ENCODE data around the gene NRTN. TPM values are rescaled to one million over a fixed set of nuclear protein-coding genes. Genes with fewer than 3 reads are reported as not detected.
"Not testable (repeated sequence)": the region's sequence is repeated elsewhere in the genome, so short reads cannot be mapped to it uniquely, and the experiment has no call there.

The NRTN gene
- total and polyA plus RNA-seq, 2 donors (not counting 1 experiment from before 2014, with no cell fraction given), result 0.27 TPM; not detected in 1

DNA sequence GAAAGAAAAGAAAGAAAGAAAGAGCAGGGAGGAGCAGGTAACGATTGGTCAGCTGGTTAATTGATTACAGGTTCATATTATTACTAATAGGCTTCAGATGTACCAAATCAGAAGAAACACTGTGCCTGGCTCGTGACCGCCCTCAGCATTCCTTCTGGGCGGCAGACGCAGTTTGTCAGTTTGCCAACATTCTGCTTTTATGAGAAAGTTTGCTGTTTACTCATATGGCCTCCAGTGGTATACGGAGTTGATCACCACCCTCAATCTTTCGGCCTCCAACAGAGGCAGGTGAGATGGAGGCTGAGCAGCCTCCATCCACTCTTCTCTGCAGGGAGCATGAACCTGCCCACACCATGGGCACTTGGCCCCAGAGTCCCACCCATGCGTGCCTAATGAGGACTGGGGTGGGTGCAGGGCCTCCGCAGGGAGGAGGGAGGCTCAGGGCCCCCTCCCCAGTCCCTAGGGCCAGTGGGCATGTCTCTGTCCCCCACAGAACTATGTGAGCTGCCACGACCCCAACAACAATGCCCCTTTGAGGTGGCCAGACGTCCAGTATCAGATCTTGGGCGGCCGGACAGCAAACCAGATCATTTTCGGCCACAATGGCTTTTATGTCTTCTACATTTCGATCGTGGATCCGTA lies 29.1 kb upstream of the NRTN start:
- CTCF ChIA-PET, result no interaction called here
- WGBS (ENCODE audit: insufficient coverage), result 82% methylated on average over 14 of the region's 17 CpGs
- no peak overlapping the region for H3K4me3 ChIP-seq (ENCODE audit: control extremely low read depth in 1 of 5, extremely low read depth in 1 of 5, insufficient read depth in 1 of 5, low read depth in 2 of 5, low read length in 4 of 5)
- peaks cover 0 to 2% (median 0%) of the 10 kb centered on the region in 4 experiments for H3K27me3 ChIP-seq (replicated peaks in 1 of 4; ENCODE audit: control extremely low read depth in 1 of 4, control insufficient read depth in 3 of 4, insufficient read depth in 4 of 4, low read length in 3 of 4)
- Mint-ChIP-seq H3K27me3 (no peaks in the 10 kb centered on the region), H3K9me3 (ENCODE audit: insufficient read depth) (no peaks in the 10 kb centered on the region), H3K4me1 (no peaks in the 10 kb centered on the region), H3K27ac (no peak overlapping the region), H3K4me3 (no peak overlapping the region)
- TF ChIP-seq, protein P1, sequence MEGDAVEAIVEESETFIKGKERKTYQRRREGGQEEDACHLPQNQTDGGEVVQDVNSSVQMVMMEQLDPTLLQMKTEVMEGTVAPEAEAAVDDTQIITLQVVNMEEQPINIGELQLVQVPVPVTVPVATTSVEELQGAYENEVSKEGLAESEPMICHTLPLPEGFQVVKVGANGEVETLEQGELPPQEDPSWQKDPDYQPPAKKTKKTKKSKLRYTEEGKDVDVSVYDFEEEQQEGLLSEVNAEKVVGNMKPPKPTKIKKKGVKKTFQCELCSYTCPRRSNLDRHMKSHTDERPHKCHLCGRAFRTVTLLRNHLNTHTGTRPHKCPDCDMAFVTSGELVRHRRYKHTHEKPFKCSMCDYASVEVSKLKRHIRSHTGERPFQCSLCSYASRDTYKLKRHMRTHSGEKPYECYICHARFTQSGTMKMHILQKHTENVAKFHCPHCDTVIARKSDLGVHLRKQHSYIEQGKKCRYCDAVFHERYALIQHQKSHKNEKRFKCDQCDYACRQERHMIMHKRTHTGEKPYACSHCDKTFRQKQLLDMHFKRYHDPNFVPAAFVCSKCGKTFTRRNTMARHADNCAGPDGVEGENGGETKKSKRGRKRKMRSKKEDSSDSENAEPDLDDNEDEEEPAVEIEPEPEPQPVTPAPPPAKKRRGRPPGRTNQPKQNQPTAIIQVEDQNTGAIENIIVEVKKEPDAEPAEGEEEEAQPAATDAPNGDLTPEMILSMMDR (IDR thresholded peaks at IDR 0.05), result no peak
- no peak for TF ChIP-seq EZH2 (IDR thresholded peaks at IDR 0.05; ENCODE audit: borderline replicate concordance, insufficient read depth, low read depth, low read length, poor library complexity, severe bottlenecking)
- POLR2A ChIA-PET, result no interaction called here
- no peaks in the 10 kb centered on the region for H3K79me2 ChIP-seq (ENCODE audit: control insufficient read depth, insufficient read depth, low read length)
- no peak overlapping the region for H3K27ac ChIP-seq (ENCODE audit: low read length in 2 of 2)
- H4K20me1 ChIP-seq (ENCODE audit: control insufficient read depth, insufficient read depth, low read length, poor library complexity, severe bottlenecking), result no peaks in the 10 kb centered on the region
- H3K4me1 ChIP-seq (ENCODE audit: control insufficient read depth in 2 of 2, insufficient read depth in 2 of 2, low read length in 2 of 2), result no peaks in the 10 kb centered on the region
- ATAC-seq (ENCODE audit: low read depth), result no peak
- intact Hi-C loops (cut with micrococcal nuclease), result no loop called here
- DNase-seq, result no peak
- no peak overlapping the region for H3K9ac ChIP-seq (ENCODE audit: low read length)
- no peak overlapping the region for H2AFZ ChIP-seq (ENCODE audit: insufficient read depth, low read depth, low read length, poor library complexity, severe bottlenecking)
- no peaks in the 10 kb centered on the region for H3K36me3 ChIP-seq (replicated peaks in 1 of 2; ENCODE audit: control extremely low read depth in 1 of 2, control insufficient read depth in 1 of 2, extremely low read depth in 1 of 2, insufficient read depth in 2 of 2, low read length in 1 of 2)
- H3K9me3 ChIP-seq (ENCODE audit: control extremely low read depth in 1 of 3, control insufficient read depth in 2 of 3, insufficient read depth in 1 of 3, low read length in 2 of 3), result peaks cover 0 to 4% (median 0%) of the 10 kb centered on the region in 3 donors
- no peak overlapping the region for H3K4me2 ChIP-seq (replicated peaks; ENCODE audit: low read depth, low read length, poor library complexity, severe bottlenecking)

GRCh38 chr19:5778402-5778801 lies 26.5 kb upstream of the NRTN start:
- WGBS (ENCODE audit: insufficient coverage), result 92% methylated on average over 14 of the region's 17 CpGs
- Histone ChIP-seq H3K4me3 (ENCODE audit: control extremely low read depth in 1 of 5, extremely low read depth in 1 of 5, insufficient read depth in 1 of 5, low read depth in 2 of 5, low read length in 4 of 5) (no peak overlapping the region), H3K36me3 (replicated peaks in 1 of 2; ENCODE audit: control extremely low read depth in 1 of 2, control insufficient read depth in 1 of 2, extremely low read depth in 1 of 2, insufficient read depth in 2 of 2, low read length in 1 of 2) (no peaks in the 10 kb centered on the region), H4K20me1 (ENCODE audit: control insufficient read depth, insufficient read depth, low read length, poor library complexity, severe bottlenecking) (no peaks in the 10 kb centered on the region), H3K79me2 (ENCODE audit: control insufficient read depth, insufficient read depth, low read length) (no peaks in the 10 kb centered on the region), H2AFZ (ENCODE audit: insufficient read depth, low read depth, low read length, poor library complexity, severe bottlenecking) (no peak overlapping the region), H3K27me3 (replicated peaks in 1 of 4; ENCODE audit: control extremely low read depth in 1 of 4, control insufficient read depth in 3 of 4, insufficient read depth in 4 of 4, low read length in 3 of 4) (peaks cover 0 to 2% (median 0%) of the 10 kb centered on the region in 4 experiments), H3K9ac (ENCODE audit: low read length) (no peak overlapping the region), H3K4me2 (replicated peaks; ENCODE audit: low read depth, low read length, poor library complexity, severe bottlenecking) (no peak overlapping the region), H3K27ac (ENCODE audit: low read length in 2 of 2) (no peak overlapping the region), H3K9me3 (ENCODE audit: control extremely low read depth in 1 of 3, control insufficient read depth in 2 of 3, insufficient read depth in 1 of 3, low read length in 2 of 3) (no peaks in the 10 kb centered on the region), H3K4me1 (ENCODE audit: control insufficient read depth in 2 of 2, insufficient read depth in 2 of 2, low read length in 2 of 2) (no peaks in the 10 kb centered on the region)
- ATAC-seq (ENCODE audit: low read depth), result no peak
- Mint-ChIP-seq H3K27ac (no peak overlapping the region), H3K9me3 (ENCODE audit: insufficient read depth) (no peaks in the 10 kb centered on the region), H3K27me3 (no peaks in the 10 kb centered on the region), H3K4me3 (no peak overlapping the region), H3K4me1 (no peaks in the 10 kb centered on the region)
- CTCF ChIA-PET, result no interaction called here
- intact Hi-C loops (cut with micrococcal nuclease), result no loop called here
- POLR2A ChIA-PET, result no interaction called here
- no peak for TF ChIP-seq EZH2 (IDR thresholded peaks at IDR 0.05; ENCODE audit: borderline replicate concordance, insufficient read depth, low read depth, low read length, poor library complexity, severe bottlenecking)
- TF ChIP-seq, protein P1 (IDR thresholded peaks at IDR 0.05), result no peak
- no peak for DNase-seq

- H3K4me1 ChIP-seq (ENCODE audit: control insufficient read depth in 2 of 2, insufficient read depth in 2 of 2, low read length in 2 of 2); H3K9me3 ChIP-seq (ENCODE audit: control extremely low read depth in 1 of 3, control insufficient read depth in 2 of 3, insufficient read depth in 1 of 3, low read length in 2 of 3); H3K4me1 Mint-ChIP-seq; DNase-seq; H3K4me3 Mint-ChIP-seq; H4K20me1 ChIP-seq (ENCODE audit: control insufficient read depth, insufficient read depth, low read length, poor library complexity, severe bottlenecking); H2AFZ ChIP-seq (ENCODE audit: insufficient read depth, low read depth, low read length, poor library complexity, severe bottlenecking); H3K27ac ChIP-seq (ENCODE audit: low read length in 2 of 2); intact Hi-C loops (cut with micrococcal nuclease); H3K27ac Mint-ChIP-seq; H3K27me3 Mint-ChIP-seq; H3K4me2 ChIP-seq (replicated peaks; ENCODE audit: low read depth, low read length, poor library complexity, severe bottlenecking); H3K9ac ChIP-seq (ENCODE audit: low read length); H3K27me3 ChIP-seq (replicated peaks in 1 of 4; ENCODE audit: control extremely low read depth in 1 of 4, control insufficient read depth in 3 of 4, insufficient read depth in 4 of 4, low read length in 3 of 4); H3K79me2 ChIP-seq (ENCODE audit: control insufficient read depth, insufficient read depth, low read length); ATAC-seq (ENCODE audit: low read depth); H3K9me3 Mint-ChIP-seq (ENCODE audit: insufficient read depth); H3K4me3 ChIP-seq (ENCODE audit: control extremely low read depth in 1 of 5, extremely low read depth in 1 of 5, insufficient read depth in 1 of 5, low read depth in 2 of 5, low read length in 4 of 5): not testable (repeated sequence)
- CTCF ChIA-PET, result interaction anchor here (0.7 kb wide), 1 partner anchor 14 kb away, joined by 4 read pairs; no protein-coding TSS in a partner anchor
- POLR2A ChIA-PET, result interaction anchor here (0.6 to 0.7 kb wide), 2 partner anchors 138 to 244 kb away, joined by 3 read pairs; no protein-coding TSS in a partner anchor
- WGBS (ENCODE audit: insufficient coverage), result 97% methylated on average over 10 of the region's 11 CpGs
- H3K36me3 ChIP-seq (replicated peaks in 1 of 2; ENCODE audit: control extremely low read depth in 1 of 2, control insufficient read depth in 1 of 2, extremely low read depth in 1 of 2, insufficient read depth in 2 of 2, low read length in 1 of 2), result peaks cover 0 to 15% of the 10 kb centered on the region in 2 experiments
These were observed 24.0 kb upstream of the NRTN start for GRCh38 chr19:5780916-5781315.

All from B cell (primary cell).